Mucosa of descending colon (tissue), 3 donors: ENCODE results near the gene CACNA1C. TPM values are rescaled to one million over a fixed set of nuclear protein-coding genes. Genes with fewer than 3 reads are reported as not detected.

Experiments used
- ATAC-seq: fragments of 200-7000 bp; cut with Tn5 transposase; one replicate; pipeline ENCODE4 v1.9.1; 2020; ENCODE audit warnings: mild to moderate bottlenecking, moderate library complexity
- DNase-seq, 3 donors: peaks; one replicate each; pipeline ENCODE4 v3.0.0-alpha.2; 2020
- H3K36me3 ChIP-seq: fragments of 200-600 bp; one replicate; pipeline ENCODE4 v1.8.0; 2021; ENCODE audit warnings: low read depth, mild to moderate bottlenecking
- H3K4me1 ChIP-seq: fragments of 200-600 bp; one replicate; pipeline ENCODE4 v1.8.0; 2021; ENCODE audit warnings: low read depth, mild to moderate bottlenecking
- H3K4me3 ChIP-seq: fragments of 200-600 bp; one replicate; pipeline ENCODE4 v1.8.0; 2021; ENCODE audit warnings: mild to moderate bottlenecking
- H3K9me3 ChIP-seq: fragments of 200-600 bp; one replicate; pipeline ENCODE4 v1.8.0; 2021; ENCODE audit warnings: mild to moderate bottlenecking
- intact Hi-C, 2 donors: fragments of 100-400 bp; cut with DNase I in 1 of 2; cut with micrococcal nuclease in 1 of 2; formaldehyde crosslinking; loops; one replicate each; pipeline versions ENCODE4 v1.11.0 to v1.11.1; 2022; cut with DNase I, micrococcal nuclease
- total RNA-seq, 3 donors: library from RNA; stranded (reverse); fragmentation: NEBNext Ultra II Directional in 2 of 3; extraction: Animal tissue kit (Norgen Biotek cat#: 25700) in 2 of 3; gene quantifications; one replicate each; pipeline versions ENCODE4 v1.2.1 to v1.2.4, GENCODE V29; 2021 to 2023
- TF ChIP-seq, protein P1 (sequence below): fragments of 200-600 bp; IDR thresholded peaks from one replicate; pipeline ENCODE4 v1.8.0; 2022; ENCODE audit warnings: antibody characterized with exemption, mild to moderate bottlenecking
- donor health status: DM: no; HTN: no; CAD: no; lungs with moderate emphysema.
- donor health status: DM: no; HTN: no; CAD: no.
- donor health status: DM: no; HTN: yes; CAD: no.

The CACNA1C gene
- total RNA-seq, 3 donors from 2014 or later: 5.5 to 89.4 (median 9.2) TPM

DNA sequence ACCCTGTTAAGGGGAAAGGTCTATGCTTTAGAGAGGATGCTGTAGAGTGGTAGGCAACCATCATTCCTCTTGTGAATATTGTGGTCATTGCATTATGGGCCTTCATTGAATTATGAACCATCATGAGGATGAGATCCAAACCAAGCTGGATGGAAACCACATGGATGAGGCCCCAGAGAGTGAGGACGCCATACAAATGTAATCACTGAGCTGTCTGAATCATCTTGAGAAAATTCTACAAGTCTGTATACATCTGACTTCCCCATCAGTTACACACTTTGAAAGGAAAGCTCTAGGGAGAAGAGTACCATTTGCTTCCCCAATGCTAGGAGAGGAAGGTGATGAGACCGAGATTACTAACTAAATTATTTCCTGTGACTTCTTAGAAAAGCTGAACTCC is 172.9 kb downstream of the CACNA1C start:
- DNase-seq (no peak), ATAC-seq (no peak)
- no peaks in the 10 kb centered on the region for H3K36me3 ChIP-seq
- no peaks in the 10 kb centered on the region for H3K4me1 ChIP-seq
- TF ChIP-seq, protein P1, sequence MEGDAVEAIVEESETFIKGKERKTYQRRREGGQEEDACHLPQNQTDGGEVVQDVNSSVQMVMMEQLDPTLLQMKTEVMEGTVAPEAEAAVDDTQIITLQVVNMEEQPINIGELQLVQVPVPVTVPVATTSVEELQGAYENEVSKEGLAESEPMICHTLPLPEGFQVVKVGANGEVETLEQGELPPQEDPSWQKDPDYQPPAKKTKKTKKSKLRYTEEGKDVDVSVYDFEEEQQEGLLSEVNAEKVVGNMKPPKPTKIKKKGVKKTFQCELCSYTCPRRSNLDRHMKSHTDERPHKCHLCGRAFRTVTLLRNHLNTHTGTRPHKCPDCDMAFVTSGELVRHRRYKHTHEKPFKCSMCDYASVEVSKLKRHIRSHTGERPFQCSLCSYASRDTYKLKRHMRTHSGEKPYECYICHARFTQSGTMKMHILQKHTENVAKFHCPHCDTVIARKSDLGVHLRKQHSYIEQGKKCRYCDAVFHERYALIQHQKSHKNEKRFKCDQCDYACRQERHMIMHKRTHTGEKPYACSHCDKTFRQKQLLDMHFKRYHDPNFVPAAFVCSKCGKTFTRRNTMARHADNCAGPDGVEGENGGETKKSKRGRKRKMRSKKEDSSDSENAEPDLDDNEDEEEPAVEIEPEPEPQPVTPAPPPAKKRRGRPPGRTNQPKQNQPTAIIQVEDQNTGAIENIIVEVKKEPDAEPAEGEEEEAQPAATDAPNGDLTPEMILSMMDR: no peak
- H3K4me3 ChIP-seq: no peak overlapping the region
- H3K9me3 ChIP-seq: no peaks in the 10 kb centered on the region
- intact Hi-C loops: no loop called here

DNA sequence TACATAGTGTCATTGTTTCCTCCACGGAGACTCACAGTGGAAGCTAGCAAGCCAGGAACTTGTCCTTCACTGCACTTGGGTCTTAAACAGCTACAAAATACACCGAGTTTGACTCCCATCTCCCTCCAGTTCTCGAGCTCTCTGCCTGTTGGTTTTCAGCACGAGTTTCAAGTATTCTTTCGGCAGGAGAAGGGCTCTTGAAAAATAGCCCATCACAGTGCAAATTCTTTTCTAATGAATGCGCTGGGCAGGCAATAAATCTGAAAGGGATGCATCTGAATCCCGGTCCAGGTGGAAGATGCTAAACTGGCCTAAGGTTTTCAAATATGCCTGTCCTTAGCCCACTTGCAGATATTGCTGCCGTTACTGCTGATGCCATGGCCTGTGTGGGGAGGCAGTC is 173.9 kb downstream of the CACNA1C start:
- no peak overlapping the region for H3K4me3 ChIP-seq
- no peak for ATAC-seq
- peaks cover 4% of the 10 kb centered on the region for H3K4me1 ChIP-seq
- no peak for DNase-seq
- TF ChIP-seq, protein P1: no peak
- H3K9me3 ChIP-seq: no peaks in the 10 kb centered on the region
- intact Hi-C loops: no loop called here
- no peaks in the 10 kb centered on the region for H3K36me3 ChIP-seq

DNA sequence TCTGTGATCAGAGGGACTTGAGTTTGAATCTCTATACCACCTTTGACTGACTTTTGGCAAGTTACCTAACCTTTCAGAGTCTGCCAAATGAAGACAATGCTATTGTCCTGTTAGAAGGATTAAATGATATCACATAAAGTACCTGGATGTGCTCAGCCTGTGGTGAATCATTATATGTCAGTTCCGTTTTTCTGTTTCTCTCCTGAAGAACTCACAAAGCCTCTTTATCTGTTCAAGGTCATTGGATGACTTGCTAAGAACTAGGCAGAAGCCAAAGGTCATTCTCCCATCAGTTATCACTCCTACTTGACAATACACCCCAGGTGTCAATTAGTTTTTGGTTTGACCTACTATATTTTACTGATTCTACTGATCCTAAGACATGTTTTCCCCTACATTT is 174.6 kb downstream of the CACNA1C start:
- TF ChIP-seq, protein P1: no peak
- no peak overlapping the region for H3K4me3 ChIP-seq

DNA sequence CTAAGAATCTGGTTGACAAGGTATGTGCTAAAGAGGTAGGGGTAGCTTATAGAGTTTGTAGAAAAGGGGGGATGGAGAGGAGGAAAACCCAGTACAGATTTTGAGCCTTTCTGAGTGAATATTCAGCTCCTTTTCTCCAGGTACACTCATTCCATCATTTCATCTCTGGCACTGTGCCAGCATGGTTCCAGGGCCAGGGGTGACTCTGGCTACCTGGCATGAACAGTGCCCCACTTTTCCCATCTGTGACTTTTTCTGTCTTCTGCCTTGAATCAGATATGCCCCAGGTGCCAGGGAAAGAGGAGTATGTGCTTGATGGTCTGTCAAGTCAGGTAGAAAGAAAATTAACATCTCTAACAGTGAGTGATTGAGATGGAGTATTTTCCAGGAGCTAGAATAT is 175.7 kb downstream of the CACNA1C start:
- Histone ChIP-seq H3K4me1 (peaks cover 4% of the 10 kb centered on the region), H3K36me3 (no peaks in the 10 kb centered on the region), H3K9me3 (no peaks in the 10 kb centered on the region), H3K4me3 (no peak overlapping the region)
- intact Hi-C loops: no loop called here
- DNase-seq: no peak
- TF ChIP-seq, protein P1: no peak
- ATAC-seq: no peak

More for the DNA sequence above, 174.6 kb downstream of the CACNA1C start:
- ATAC-seq: no peak
- no peak for DNase-seq
- Histone ChIP-seq H3K36me3 (no peaks in the 10 kb centered on the region), H3K9me3 (no peaks in the 10 kb centered on the region), H3K4me1 (peaks cover 4% of the 10 kb centered on the region)
- intact Hi-C loops: no loop called here

DNA sequence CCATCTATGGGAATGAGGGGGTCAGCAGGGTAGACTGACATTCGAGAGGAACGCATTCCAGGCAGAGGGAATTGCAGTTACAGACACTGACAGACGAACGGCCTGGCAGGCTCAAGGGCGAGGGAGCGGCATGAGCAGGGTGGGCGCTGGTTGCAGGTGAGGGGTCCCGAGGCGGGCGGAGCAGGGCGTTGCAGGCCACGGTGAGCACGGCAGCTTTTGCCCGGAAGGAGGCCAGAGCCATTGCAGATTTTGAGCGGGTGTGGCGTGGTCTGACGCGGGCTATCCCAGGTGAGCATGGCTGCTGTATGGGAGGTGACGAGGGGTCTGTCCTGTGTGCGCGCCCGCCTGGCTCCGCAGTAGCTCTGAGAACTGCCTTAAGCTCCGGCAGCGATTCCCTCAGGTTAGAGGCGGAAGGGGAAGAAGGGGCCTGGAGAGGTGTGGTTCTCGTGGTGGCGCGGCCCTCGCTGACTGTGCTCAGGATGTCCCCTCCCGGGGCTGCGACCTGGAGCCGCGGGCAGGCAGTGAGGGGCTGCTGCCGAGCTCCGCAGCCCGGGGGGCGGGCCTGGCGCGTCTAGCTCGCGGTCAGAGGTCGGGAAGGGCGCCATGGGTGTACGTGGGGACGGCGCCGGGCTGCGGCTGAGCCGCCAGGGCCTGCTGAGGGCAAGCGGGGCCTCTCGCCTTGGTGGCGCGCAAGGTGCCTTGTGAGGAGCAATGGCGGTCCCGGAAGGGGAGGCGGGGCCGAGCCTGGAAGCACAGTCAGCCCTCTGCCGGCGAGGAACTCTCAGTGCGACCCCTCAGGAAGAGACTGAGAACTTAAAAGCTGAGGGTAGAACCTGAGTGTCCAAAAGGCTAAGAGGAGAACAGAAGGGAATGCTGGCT is 177.1 kb downstream of the CACNA1C start:
- intact Hi-C loops: no loop called here
- Histone ChIP-seq H3K4me3 (no peak overlapping the region), H3K4me1 (peaks cover 4% of the 10 kb centered on the region), H3K36me3 (no peaks in the 10 kb centered on the region), H3K9me3 (no peaks in the 10 kb centered on the region)
- no peak for ATAC-seq
- TF ChIP-seq, protein P1: no peak
- DNase-seq: no peak
